ENCODE data around the gene ZSCAN5A. TPM values are rescaled to one million over a fixed set of nuclear protein-coding genes. Genes with fewer than 3 reads are reported as not detected.

ZSCAN5A gene
- total RNA-seq: 5.9 and 6.3 TPM in 2 replicates
- polyA plus RNA-seq: 5.3 and 5.5 TPM in 2 replicates
- polyA plus RNA-seq (2012): 5.3 and 7.0 TPM in 2 replicates
- polyA minus RNA-seq (ENCODE audit: low replicate concordance): 21.3 and 60.9 TPM in 2 replicates

- H3K9ac ChIP-seq (ENCODE audit: insufficient read depth, low read length): peak within 1 kb of the TSS; percentile 99
- H3K4me3 ChIP-seq (replicated peaks in 1 of 4; ENCODE audit: control extremely low read depth in 1 of 4, insufficient read depth in 1 of 4, low read depth in 3 of 4, low read length in 4 of 4): peak within 1 kb of the TSS; percentile 70 to 96 (median 84)
- H3K9me3 ChIP-seq (ENCODE audit: control insufficient read depth, insufficient read depth, low read depth, low read length): no peaks in the 10 kb centered on the region
- H3K27me3 ChIP-seq (ENCODE audit: control insufficient read depth, insufficient read depth, low read length): no peaks in the 10 kb centered on the region
- no peaks in the 10 kb centered on the region for H3K36me3 ChIP-seq (ENCODE audit: control insufficient read depth, insufficient read depth, low read length)
- H3K27ac ChIP-seq (ENCODE audit: insufficient read depth, low read length): peak within 1 kb of the TSS; percentile 100
- TF ChIP-seq EZH2 (IDR thresholded peaks at IDR 0.05; ENCODE audit: low read length, missing control alignments) (no peak), CTCF (conservative IDR thresholded peaks at IDR 0.05 in 1 of 2, IDR thresholded peaks at IDR 0.05 in 1 of 2; ENCODE audit: low read depth in 1 of 2, low read length in 2 of 2) (no peak)
- H3K4me2 ChIP-seq (ENCODE audit: extremely low read depth, insufficient read depth, low read length): peak within 1 kb of the TSS; percentile 99
- no peaks in the 10 kb centered on the region for H3K79me2 ChIP-seq (ENCODE audit: control insufficient read depth, insufficient read depth, low read length)
- H4K20me1 ChIP-seq (ENCODE audit: control insufficient read depth, extremely low read depth, insufficient read depth, low read length): no peaks in the 10 kb centered on the region
- H2AFZ ChIP-seq (ENCODE audit: low read length): peak within 1 kb of the TSS; percentile 96
- H3K4me1 ChIP-seq (ENCODE audit: control insufficient read depth, extremely low read depth, insufficient read depth, low read length): peaks cover 4% of the 10 kb centered on the region
- DNase-seq (ENCODE audit: low read depth in 2 of 2): peak; percentile 94 to 96
These were observed at the start of gene ZSCAN5A for GRCh38 chr19:56314381-56315076. TSS of gene ZSCAN5A (minus strand) at chr19:56314839. CDS start at chr19:56225046, 89,793 bp downstream.

- H3K36me3 ChIP-seq (ENCODE audit: control insufficient read depth, insufficient read depth, low read length): no peaks in the 10 kb centered on the region
- H3K9ac ChIP-seq (ENCODE audit: insufficient read depth, low read length): no peak overlapping the region
- DNase-seq (ENCODE audit: low read depth in 2 of 2): no peak
- no peak overlapping the region for H2AFZ ChIP-seq (ENCODE audit: low read length)
- H3K27ac ChIP-seq (ENCODE audit: insufficient read depth, low read length): no peak overlapping the region
- H4K20me1 ChIP-seq (ENCODE audit: control insufficient read depth, extremely low read depth, insufficient read depth, low read length): no peaks in the 10 kb centered on the region
- no peaks in the 10 kb centered on the region for H3K9me3 ChIP-seq (ENCODE audit: control insufficient read depth, insufficient read depth, low read depth, low read length)
- no peak overlapping the region for H3K4me3 ChIP-seq (replicated peaks in 1 of 4; ENCODE audit: control extremely low read depth in 1 of 4, insufficient read depth in 1 of 4, low read depth in 3 of 4, low read length in 4 of 4)
- no peaks in the 10 kb centered on the region for H3K4me1 ChIP-seq (ENCODE audit: control insufficient read depth, extremely low read depth, insufficient read depth, low read length)
- H3K27me3 ChIP-seq (ENCODE audit: control insufficient read depth, insufficient read depth, low read length): no peaks in the 10 kb centered on the region
- H3K4me2 ChIP-seq (ENCODE audit: extremely low read depth, insufficient read depth, low read length): no peak overlapping the region
- H3K79me2 ChIP-seq (ENCODE audit: control insufficient read depth, insufficient read depth, low read length): no peaks in the 10 kb centered on the region
- TF ChIP-seq EZH2 (IDR thresholded peaks at IDR 0.05; ENCODE audit: low read length, missing control alignments) (no peak), CTCF (conservative IDR thresholded peaks at IDR 0.05 in 1 of 2, IDR thresholded peaks at IDR 0.05 in 1 of 2; ENCODE audit: low read depth in 1 of 2, low read length in 2 of 2) (no peak)
These were observed 46.2 kb upstream of the ZSCAN5A start for GRCh38 chr19:56360841-56361240.

GRCh38 chr19:56356944-56357343, 42.3 kb upstream of the ZSCAN5A start:
- TF ChIP-seq CTCF (conservative IDR thresholded peaks at IDR 0.05 in 1 of 2, IDR thresholded peaks at IDR 0.05 in 1 of 2; ENCODE audit: low read depth in 1 of 2, low read length in 2 of 2): no peak
- TF ChIP-seq EZH2 (IDR thresholded peaks at IDR 0.05; ENCODE audit: low read length, missing control alignments): no peak
- DNase-seq (ENCODE audit: low read depth in 2 of 2): no peak
- Histone ChIP-seq H3K4me1 (ENCODE audit: control insufficient read depth, extremely low read depth, insufficient read depth, low read length) (no peaks in the 10 kb centered on the region), H3K4me3 (replicated peaks in 1 of 4; ENCODE audit: control extremely low read depth in 1 of 4, insufficient read depth in 1 of 4, low read depth in 3 of 4, low read length in 4 of 4) (no peak overlapping the region), H3K9me3 (ENCODE audit: control insufficient read depth, insufficient read depth, low read depth, low read length) (no peaks in the 10 kb centered on the region), H3K9ac (ENCODE audit: insufficient read depth, low read length) (no peak overlapping the region), H2AFZ (ENCODE audit: low read length) (no peak overlapping the region), H3K36me3 (ENCODE audit: control insufficient read depth, insufficient read depth, low read length) (no peaks in the 10 kb centered on the region), H3K27ac (ENCODE audit: insufficient read depth, low read length) (no peak overlapping the region), H3K4me2 (ENCODE audit: extremely low read depth, insufficient read depth, low read length) (no peak overlapping the region), H4K20me1 (ENCODE audit: control insufficient read depth, extremely low read depth, insufficient read depth, low read length) (no peaks in the 10 kb centered on the region), H3K27me3 (ENCODE audit: control insufficient read depth, insufficient read depth, low read length) (no peaks in the 10 kb centered on the region), H3K79me2 (ENCODE audit: control insufficient read depth, insufficient read depth, low read length) (no peaks in the 10 kb centered on the region)
